Stimulated activated CD4-positive, alpha-beta T cell treated with anti-CD3 and anti-CD28 coated beads, Interleukin-12 subunit alpha, Interleukin-12 subunit beta, amount 100 ng/mL, for 48 hours (primary cell): ENCODE data around the gene SCAPER.
"Not testable (repeated sequence)": the region's sequence is repeated elsewhere in the genome, so short reads cannot be mapped to it uniquely, and the experiment has no call there.

Source experiments
- DNase-seq, 3 donors: peaks; one replicate each; pipeline ENCODE4 v3.0.0-alpha.2; 2020; ENCODE audit warnings: low read depth in 2 of 3, low spot score in 1 of 3

SCAPER gene

DNA sequence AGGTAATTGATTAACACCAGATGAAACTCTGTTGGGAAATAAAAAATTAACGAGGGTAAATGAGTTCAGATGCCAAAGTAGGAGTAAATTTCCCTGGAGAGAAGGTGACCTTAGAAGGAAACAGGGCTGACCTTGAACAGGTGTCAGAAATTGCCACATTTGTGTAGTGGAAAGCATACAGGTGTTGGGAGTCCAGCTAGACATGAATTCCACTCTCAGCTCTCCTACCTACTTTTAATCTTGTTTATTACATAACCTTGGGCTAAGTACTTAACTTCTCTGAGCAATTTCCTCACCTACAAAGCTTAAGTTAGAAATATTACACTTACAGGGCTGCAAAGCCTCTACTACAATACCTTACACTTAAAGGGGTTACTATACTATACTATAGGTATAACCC, 472.5 kb downstream of the SCAPER start:
- no peak for DNase-seq

DNA sequence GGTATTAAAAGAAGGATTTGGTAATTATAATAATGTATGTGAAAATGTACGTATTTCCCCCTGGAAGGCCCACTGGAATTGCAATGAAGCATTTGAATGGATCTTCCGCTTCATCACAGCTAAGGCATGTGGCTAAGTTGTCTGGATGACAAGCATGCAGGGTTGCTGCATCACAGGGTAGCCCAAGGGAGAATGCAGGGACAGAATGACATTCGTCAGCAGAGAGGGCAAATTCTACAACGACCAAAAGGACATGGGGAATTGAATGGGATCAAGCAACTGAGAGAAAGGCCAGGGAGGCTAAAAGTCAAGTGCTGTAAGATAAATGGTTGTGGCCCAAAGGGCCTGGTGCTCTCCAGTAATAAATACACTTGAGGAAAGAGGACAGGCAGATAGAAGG, 473.2 kb downstream of the SCAPER start:
- no peak for DNase-seq

DNA sequence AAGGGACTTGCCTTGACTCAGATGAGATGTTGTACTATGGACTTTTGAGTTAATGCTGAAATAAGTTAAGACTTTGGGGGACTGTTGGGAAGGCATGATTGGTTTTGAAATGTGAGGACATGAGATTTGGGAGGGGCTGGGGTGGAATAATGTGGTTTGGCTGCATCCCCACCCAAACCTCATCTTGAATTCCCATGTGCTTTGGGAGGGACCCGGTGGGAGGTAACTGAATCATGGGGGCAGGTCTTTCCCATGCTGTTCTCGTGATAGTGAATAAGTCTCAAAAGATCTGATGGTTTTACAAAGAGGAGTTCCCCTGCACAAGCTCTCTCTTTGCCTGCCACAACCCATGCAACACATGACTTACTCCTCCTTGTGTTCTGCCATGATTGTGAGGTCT, 474.4 kb downstream of the SCAPER start:
- not testable (repeated sequence) for DNase-seq

DNA sequence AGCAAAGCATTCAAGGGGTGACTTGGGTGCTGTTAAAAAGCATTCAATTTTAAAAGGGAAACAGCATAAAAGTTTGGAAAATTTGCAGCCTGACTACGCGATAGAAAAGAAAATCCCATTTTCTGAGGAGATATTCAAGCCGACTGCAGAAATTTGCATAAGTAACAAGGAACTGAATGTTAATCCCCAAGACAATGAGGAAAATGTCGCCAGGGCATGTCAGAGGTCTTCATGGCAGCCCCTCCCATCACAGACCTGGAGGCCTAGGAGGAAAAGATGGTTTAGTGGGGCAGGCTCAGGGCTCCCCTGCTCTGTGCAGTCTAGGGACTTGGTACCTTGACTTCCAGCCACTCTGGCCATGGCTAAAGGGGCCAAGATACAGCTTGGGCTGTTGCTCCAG, 475.5 kb downstream of the SCAPER start:
- DNase-seq = no peak

DNA sequence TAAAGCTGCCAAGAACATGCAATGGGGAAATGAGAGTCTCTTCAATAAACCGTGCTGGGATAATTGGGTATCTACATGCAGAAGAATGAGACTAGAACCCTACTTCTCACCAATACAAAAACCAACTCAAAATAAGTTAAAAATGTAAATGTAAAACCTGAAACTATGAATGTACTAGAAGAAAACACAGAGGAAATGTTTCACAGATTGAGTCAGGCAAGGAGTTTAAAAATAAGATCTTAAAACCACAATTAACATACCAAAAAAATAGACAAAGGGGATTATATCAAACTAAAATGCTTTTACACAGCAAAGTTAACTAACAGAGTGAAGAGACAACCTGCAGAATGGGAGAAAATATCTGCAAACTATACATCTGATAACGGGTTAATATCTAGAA, 478.2 kb downstream of the SCAPER start:
- no peak for DNase-seq

DNA sequence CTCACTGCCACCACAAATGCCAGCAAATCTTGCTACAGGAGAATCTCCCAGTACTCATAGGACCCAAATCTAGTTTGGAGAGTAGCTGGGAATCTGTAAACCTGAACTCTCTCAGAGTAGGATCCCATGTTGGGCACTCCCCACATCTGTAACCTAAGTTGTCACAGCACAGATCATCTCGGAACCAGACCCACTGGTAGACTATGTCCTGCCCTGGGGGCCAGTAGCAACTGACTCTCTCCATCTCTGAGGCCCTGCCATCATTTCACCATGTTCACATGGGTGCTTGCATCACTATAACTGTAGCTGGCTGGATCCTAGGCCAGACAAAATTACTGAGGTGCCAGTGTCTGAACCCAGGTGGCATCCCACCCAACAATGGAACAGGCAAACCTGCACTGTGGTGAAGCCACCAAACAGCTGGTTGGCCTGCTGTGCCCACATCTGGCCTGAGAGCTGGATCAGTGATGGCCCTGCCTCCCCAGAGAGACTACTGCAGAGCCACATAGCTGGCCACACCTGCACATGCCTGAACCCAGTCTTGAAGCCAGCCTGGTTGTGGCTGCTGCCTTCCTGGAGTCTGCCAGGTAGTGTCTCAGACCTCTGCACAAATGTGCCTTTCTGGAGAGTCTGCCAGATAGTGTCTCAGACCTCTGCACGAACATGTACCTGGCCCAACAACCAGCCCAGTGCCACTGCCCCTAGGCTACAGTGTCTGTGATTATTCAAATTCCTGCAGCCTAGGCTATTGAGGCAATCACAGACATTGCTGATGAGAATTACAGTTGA, 486.6 kb downstream of the SCAPER start:
- DNase-seq = no peak

DNA sequence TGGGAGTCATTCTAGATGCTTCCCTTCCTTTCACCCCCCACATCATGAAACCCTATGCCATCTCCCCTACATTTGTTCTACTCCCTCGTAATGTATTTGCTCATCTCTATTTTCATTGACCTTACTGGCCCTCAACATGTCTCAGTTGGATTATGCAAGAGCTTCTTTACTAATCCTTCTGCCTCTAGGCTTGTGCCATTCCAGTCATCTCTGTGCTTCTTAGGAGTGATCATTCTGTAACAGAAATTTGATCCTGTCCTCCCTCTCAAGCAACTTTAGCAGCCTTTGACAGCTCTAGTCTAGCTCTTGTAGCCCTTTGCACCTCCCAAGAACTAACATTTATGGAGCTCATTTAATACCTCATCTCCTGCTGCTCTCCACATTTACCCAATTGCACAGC, 503.9 kb downstream of the SCAPER start:
- no peak for DNase-seq

DNA sequence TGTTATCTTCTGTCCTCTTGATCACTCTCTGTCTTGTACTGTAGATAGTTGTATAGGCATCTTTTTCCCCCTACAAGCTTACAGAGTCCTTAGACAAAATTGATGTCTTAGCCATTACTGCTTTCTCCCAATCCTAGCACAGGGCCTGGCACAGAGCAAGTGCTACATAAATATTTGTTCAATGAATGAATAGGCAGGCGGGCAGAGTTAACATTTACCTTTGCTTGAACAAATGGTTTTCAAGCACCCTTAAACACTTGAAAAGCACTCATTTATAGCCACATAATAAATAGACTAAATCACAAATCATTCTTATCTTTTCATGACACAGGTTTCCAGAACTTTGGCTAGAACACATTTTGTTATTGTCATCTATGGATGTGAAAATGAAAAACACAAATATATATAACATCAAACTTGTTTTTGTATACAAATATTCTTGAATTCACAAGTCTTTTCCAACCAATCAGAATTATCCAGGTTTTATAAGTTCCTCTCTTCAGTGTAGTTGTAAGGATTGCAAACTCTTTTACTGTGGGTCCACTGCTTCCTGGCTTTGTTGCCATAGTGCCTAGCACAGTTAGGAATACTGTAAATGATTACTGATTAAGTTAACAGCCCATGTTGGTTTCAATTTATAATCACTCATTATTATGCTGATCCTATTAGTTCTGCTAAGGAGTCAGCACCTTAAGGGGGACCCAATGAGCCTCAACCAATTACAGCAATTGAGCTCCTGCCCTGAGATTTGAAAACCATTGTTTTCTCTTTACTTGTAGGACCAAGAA, 506.6 kb downstream of the SCAPER start:
- DNase-seq = no peak

DNA sequence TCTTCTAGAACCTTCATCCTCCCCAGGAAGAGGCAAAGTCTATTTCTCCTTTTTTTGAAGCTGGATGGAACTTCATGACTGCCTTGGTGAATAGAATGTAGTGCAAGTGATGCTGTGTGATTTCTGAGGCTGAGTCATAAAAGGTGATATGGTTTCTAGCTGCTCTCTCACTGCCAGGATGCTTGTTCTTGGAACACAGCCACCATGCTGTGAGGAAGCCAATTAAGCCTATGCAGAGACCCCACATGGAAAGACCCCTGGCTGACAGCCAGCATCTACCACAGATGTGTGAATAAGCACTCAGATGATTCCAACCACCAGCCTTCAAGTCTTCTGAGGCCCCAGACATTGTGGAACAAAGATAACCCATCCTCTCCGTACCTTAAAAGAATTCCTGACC, 511.5 kb downstream of the SCAPER start:
- DNase-seq = no peak

DNA sequence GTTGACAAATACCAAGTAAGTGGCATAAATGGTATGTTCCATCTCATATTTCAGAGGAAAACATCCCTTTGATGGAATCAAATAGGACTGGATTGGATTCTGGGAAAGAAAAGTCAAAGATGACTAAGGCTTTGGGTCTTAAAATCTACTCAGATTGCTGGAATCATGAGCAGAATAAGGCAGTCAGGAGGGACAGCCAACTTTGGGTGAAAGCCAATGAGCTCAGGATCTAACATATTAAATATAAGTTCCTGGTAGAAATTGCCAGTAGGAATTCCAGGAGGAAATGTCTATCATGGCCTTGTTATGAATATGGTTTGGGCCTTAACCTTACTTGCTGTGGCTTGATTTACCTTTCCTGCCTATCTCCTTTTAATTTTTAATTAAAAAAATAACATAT, 513.3 kb downstream of the SCAPER start:
- no peak for DNase-seq

DNA sequence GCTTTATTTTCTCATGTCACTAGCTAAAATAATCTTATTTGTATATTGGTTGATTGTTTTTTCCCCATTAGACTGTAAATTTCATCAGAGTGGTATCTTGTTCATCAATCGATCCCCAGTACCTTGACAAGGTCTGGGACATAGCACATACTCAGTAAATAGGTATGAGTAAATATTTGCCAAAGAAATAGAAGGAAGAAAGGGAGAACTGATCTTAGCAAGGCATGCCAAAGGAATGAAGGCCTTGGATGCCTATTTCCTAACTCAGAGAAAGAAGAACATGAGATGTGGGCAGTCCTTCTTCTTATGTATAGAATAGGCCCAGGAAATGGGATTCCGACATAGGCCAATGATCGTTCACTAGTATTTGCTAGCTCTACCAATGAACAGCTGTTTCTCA, 513.8 kb downstream of the SCAPER start:
- no peak for DNase-seq

DNA sequence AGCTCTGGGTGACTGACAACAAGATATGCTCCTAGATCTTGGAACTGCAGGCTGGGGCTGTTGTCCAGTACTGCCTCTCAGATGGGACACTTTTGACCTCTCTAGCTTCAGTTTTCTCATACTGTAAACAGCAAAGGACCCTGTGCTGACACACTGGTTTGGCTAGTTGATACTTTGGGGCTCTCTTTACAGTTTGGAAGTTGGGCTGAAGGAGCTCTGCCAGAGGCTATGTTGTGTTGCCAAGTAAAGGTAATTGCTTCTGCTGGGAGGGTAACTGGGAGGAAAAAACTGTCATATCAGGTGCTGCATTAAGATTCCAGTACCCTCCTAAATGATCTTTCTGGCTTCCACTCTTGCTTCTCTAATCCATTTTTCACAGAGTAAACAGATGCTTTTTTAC, 514.6 kb downstream of the SCAPER start:
- DNase-seq = no peak

DNA sequence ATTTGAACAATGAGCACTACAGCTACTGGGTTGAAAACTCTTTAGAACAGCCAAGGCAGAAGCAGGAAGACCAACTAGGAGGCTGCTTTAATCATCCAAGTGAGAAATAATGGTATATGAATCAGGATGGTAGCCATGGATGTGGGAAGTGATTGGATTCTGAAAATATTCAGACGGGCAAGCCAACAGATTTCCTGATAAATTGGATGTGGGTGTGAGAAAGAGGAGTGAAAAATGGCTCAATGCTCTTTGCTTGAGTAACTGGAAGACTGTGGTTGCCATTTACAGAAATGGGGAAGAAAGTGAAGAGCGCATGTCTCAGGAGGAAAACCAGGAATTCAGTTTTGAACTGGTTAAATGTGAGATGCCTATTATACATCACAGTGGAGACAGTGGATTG, 518.2 kb downstream of the SCAPER start:
- DNase-seq = no peak

DNA sequence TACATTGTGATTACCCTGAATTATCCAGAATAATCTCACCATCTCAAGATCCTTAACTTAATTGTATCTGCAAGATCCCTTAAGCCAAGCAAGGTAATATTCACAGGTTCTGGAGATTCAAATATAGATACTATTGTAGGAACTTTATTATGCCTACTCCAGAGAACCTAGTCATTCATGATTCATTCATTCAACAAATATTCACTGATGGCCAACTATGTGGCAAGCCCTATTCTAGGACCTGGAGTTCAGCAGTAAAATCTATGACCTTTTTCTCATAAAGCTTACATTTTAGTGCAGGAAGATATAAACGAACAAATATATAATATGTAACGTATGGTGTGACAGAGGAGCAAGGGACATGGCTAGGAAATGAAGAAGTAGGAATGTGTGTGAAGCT, 519.0 kb downstream of the SCAPER start:
- no peak for DNase-seq

DNA sequence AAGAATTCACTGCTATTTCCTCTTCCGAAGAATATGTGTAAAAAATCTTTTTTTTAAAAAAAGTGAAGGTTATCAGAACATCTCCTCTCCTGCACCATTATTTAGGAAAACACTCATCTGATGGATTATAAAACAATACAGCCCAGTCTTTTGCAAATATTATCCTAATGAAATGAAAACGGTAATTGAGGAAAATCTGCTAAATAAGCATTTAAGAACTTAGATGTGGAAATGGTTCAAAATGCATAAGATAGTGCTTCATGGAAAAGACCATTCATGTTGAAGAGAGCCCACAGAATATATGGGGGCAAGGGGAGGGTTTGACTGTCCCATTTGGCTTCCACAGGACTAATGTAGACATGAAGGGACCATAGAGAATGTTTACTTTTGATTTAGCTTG, 520.7 kb downstream of the SCAPER start:
- DNase-seq = no peak

DNA sequence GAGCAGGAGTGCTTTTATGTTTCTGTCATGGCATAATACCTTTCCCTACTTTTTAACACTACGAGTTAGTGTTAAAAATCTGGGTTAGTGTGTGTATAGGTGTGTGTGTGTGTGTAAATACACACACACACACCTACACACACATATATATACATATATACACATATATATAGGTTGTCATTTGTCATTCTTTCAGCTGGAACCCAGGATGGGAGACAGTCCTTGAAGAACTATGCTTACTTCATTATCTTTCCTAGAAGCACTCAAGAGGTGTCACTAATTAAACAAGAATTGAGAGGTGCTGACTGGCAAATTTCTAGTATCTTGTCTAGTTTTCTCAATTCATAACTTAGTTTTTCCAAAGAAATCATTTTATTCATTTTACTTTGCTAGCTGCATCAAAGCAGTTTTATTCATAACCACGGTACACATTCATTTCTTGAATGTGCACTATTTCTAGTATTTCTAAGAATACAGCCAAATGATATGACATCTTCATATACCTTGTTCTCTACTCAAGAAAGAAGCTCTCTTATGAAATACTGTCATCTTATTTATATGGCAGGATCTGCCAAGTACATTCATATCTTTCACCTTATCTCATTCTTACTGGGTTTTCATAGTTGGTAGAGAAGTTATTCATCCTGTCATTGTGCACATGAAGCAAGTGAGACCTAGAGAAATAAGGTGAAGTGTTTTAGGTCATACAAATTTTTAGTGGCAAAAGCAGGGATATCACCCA, 522.0 kb downstream of the SCAPER start:
- DNase-seq = no peak

DNA sequence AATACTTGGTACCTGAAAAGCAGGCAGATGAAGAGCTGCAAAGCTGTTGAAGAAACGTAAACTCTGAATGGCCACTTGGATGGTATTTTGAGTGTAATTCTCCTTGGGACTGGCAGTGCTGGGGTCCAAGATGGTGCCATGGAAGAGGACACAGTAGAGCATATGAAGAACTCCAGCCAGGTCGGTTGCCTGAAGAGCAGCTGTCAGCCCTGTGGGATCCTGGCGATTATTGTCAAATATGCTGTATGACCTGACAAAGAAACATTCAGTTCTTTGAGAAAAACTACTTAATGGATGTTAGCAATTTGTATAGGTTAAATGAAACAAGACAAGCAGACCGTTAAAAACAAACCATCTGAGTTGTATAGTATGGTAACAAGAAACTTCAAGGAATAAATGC, 523.8 kb downstream of the SCAPER start:
- DNase-seq = no peak

DNA sequence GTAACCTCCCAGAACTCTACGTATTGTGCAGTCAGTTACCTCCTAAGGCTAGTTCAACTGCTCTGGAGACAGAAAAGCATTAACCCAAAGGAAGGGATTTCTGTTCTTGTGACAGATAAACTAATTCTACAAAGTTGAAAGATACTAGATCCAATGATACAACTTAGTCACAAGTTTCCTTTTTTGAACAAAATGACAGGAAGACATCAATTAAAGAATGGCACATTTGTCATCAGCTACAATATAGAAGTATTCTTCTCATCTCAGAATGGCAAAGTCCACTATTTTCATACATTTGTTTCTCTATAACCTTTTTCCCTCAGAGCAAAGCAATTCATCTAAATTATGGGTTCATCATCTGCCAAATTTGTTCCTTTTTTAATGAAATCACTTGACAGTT, 524.9 kb downstream of the SCAPER start:
- no peak for DNase-seq

DNA sequence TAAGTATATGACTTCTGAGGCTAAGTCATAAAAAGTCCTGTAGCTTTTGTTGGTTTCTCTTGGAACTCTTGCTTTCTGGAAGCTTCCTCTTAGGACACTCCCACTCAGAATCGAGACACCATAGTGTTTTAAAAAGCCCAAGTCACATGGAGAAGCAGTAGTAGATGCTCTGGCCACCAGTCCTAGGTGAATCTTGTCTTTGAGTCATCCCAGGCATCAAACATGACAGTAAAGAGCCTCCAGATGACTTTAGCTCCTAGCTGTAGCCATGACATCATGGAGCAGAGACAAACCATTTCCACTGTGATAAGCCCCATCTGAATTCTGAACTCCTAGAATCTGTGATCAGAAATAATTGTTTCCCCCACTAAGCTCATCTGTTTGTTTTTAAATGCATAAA, 526.4 kb downstream of the SCAPER start:
- no peak for DNase-seq

DNA sequence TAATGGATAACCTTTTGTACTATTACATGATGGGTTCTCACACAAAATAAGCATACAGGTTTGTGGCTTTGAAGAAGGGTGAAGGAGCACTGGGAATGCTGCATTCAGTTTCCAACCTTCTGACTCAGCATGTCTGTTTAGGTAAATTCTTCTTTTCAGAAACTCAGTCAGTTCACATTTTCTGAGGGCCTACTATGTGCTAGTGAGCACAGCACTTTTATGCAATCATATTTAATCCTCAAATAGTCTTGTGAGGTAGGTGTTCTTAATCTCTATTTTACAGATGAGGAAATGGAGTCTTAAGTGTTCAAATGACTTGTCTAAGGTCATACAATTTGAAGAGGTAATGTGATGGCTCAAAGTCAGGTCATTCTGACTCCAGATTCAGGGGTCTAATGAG, 527.4 kb downstream of the SCAPER start:
- no peak for DNase-seq

DNA sequence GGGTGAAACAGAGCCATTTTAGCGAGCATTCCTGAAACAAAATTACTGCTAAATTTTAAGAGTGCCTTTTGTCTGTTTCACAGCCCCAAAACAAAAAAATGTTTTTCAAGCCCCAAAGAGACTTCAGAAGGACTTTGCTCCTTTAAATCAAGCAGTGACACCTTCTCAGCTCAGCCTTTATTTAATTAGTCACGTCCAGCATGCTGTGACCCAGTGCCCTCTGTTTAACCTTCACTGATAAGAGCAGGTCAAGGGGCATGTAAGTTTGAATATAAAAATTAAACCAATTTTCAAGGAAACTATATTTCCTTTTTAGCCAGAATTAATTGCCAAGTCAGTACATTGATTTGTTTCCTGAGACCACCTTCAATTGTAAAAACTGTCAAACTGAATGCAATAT, 527.9 kb downstream of the SCAPER start:
- DNase-seq = no peak

DNA sequence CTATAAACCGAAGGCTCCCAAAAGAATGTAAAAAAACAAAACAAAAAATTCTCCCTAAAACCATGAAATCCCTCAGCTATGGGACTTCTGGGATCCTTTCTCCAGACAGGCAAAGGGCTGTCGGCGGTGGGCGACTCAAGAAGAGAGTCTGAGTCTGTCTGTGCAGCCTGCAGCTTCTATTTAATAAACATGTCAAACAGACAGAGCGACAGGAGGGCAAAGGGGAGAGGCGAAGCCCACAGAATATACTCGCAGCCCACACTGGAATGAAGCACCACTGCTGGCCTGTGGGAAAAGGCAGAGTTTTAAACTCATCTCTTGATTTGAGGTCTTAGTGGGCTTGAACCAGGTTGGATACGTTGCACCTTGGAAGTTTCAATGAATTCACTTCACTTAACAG, 528.3 kb downstream of the SCAPER start:
- no peak for DNase-seq
